Body of pancreas (tissue), 4 donors: ENCODE data around the gene IL24. TPM values are rescaled to one million over a fixed set of nuclear protein-coding genes. Genes with fewer than 3 reads are reported as not detected.
A peak's percentile ranks its signal among the peaks of the same experiment; 100 is the strongest.

Experiments
- ATAC-seq: fragments of 150-250 bp; one replicate; pipeline ENCODE4 v1.9.1; 2016
- DNase-seq, 4 donors: peaks; one replicate each; pipeline ENCODE4 v3.0.0-alpha.2; 2019
- H3K27ac ChIP-seq, 4 donors: fragments of 200-600 bp; sonication (generic); 1 replicate in 3 of 4; 2 replicates in 1 of 4; pipeline versions ENCODE4 v1.5.1 to v1.6.1; 2016 to 2019; ENCODE audit warnings: mild to moderate bottlenecking in 1 of 4, mixed read lengths in 1 of 4, moderate library complexity in 1 of 4
- H3K27me3 ChIP-seq, 2 donors: fragments of 200-600 bp; sonication (generic); one replicate each; pipeline ENCODE4 v1.6.0; 2016; ENCODE audit warnings: mild to moderate bottlenecking in 1 of 2
- H3K36me3 ChIP-seq, 2 donors: fragments of 200-600 bp; sonication (generic); replicated peaks in 1 of 2; 2 replicates each; pipeline ENCODE4 v1.5.1; 2016; ENCODE audit warnings: low read depth in 2 of 2; ENCODE audit not compliant: insufficient read depth in 1 of 2
- H3K4me1 ChIP-seq: fragments of 200-600 bp; sonication (generic); one replicate; pipeline ENCODE4 v1.6.0; 2016
- H3K4me3 ChIP-seq, 2 donors: fragments of 200-600 bp; sonication (generic); 1 replicate in 1 of 2; 2 replicates in 1 of 2; pipeline ENCODE4 v1.5.1; 2016 to 2019
- H3K9me3 ChIP-seq, 3 donors: fragments of 200-600 bp; sonication (generic); 1 replicate in 2 of 3; 2 replicates in 1 of 3; pipeline ENCODE4 v1.5.1; 2016
- POLR2A ChIP-seq, 3 donors: fragments of 450-650 bp; IDR thresholded peaks; one replicate each; pipeline ENCODE4 v1.6.1; 2016; ENCODE audit warnings: antibody characterized with exemption in 3 of 3, mild to moderate bottlenecking in 2 of 3
- WGBS, 2 donors: methylation state at CpG; one replicate each; pipeline ENCODE4 v1.1.5; 2017; 5-methylcytosine and 5-hydroxymethylcytosine counted together
- intact Hi-C: fragments of 100-400 bp; cut with DNase I; formaldehyde crosslinking; loops from one replicate; pipeline ENCODE4 v1.15.1; 2023
- total RNA-seq, 2 donors: library from RNA; depleted of rRNA; stranded (reverse); fragments of >200 nt; gene quantifications; one replicate each; pipeline ENCODE4 v1.1.0, GENCODE V29; 2016
- TF ChIP-seq, protein P1 (sequence below), 7 experiments: fragments of 450-650 bp in 4 of 7; fragments of 200-600 bp in 3 of 7; sonication (generic) in 3 of 7; IDR thresholded peaks; one replicate each; pipeline ENCODE4 v1.5.1; 2016 to 2019; ENCODE audit warnings: antibody characterized with exemption in 7 of 7

IL24 gene
- total RNA-seq, 2 donors from 2014 or later, result not detected

DNA sequence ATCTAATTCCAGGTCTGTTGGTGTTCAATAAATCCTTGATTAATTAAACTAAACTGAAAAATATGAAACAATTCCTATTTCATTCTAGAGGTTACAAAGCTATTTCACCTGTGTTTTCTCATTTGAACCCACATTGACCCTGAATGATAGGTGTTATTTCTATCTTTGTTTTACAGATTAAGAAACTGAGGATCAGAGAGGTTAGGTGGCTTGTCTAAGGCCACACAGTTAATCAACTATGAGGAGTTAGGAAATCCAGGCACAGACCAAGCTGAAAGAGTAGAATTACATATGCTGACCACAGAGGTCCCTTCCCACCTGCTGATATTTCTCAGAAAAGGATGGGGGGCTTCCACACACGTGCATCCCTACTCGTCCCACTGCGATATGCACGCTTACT lies 48.5 kb downstream of the IL24 start:
- WGBS, 2 donors, result 73 to 76% methylated on average over 4 of the region's 4 CpGs

DNA sequence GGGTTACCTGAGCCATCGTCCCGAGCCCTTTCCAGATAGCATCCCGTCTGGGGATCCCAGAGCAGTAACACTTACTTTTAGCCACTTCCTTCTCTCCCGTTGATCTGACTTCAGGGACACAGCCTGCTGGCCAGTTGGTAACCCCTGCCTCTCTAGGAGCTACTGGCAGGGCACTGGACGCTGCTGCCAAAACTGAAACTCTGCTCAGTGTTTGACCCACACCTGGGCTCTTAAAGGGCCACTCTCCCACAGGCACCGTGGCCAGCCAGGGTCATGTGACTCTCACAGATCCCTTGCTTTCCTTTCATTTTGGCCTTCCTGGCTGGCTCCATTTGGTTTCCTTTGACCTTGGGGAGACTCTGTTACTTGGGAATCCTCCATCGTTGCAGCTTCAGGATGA lies 49.0 kb downstream of the IL24 start, which contains the start of gene PIGR:
TSS of gene PIGR (minus strand) at position 206 of the 400 bp plus-strand sequence. CDS start 5,935 bp downstream, outside the sequence.
- no peaks in the 10 kb centered on the region for H3K27me3 ChIP-seq
- ATAC-seq, result peak; percentile 43
- intact Hi-C loops, result no loop called here
- TF ChIP-seq POLR2A (IDR thresholded peaks at IDR 0.05), result peak in 1 of 3 donors; percentile 21
- TF ChIP-seq, protein P1, sequence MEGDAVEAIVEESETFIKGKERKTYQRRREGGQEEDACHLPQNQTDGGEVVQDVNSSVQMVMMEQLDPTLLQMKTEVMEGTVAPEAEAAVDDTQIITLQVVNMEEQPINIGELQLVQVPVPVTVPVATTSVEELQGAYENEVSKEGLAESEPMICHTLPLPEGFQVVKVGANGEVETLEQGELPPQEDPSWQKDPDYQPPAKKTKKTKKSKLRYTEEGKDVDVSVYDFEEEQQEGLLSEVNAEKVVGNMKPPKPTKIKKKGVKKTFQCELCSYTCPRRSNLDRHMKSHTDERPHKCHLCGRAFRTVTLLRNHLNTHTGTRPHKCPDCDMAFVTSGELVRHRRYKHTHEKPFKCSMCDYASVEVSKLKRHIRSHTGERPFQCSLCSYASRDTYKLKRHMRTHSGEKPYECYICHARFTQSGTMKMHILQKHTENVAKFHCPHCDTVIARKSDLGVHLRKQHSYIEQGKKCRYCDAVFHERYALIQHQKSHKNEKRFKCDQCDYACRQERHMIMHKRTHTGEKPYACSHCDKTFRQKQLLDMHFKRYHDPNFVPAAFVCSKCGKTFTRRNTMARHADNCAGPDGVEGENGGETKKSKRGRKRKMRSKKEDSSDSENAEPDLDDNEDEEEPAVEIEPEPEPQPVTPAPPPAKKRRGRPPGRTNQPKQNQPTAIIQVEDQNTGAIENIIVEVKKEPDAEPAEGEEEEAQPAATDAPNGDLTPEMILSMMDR (IDR thresholded peaks at IDR 0.05), result no peak
- H3K27ac ChIP-seq, result peak within 1 kb of the TSS in 2 of 4 donors; percentile 37 to 58
- WGBS, 2 donors, result 16 to 17% methylated on average over 6 to 7 of the region's 7 CpGs
- H3K36me3 ChIP-seq, result no peaks in the 10 kb centered on the region
- H3K4me3 ChIP-seq, result no peak within 1 kb of the TSS
- H3K9me3 ChIP-seq, result no peaks in the 10 kb centered on the region
- peaks cover 38% of the 10 kb centered on the region for H3K4me1 ChIP-seq
- DNase-seq, result peak; percentile 30 to 56 (median 46)

More for the DNA sequence above, 48.5 kb downstream of the IL24 start:
- Histone ChIP-seq H3K27ac (peak overlapping the region in 2 of 4 donors; percentile 37 to 58), H3K4me3 (no peak overlapping the region), H3K27me3 (no peaks in the 10 kb centered on the region), H3K9me3 (no peaks in the 10 kb centered on the region), H3K4me1 (peaks cover 38% of the 10 kb centered on the region), H3K36me3 (no peaks in the 10 kb centered on the region)
- DNase-seq (no peak), ATAC-seq (no peak)
- TF ChIP-seq, protein P1 (IDR thresholded peaks at IDR 0.05), result no peak
- TF ChIP-seq POLR2A (IDR thresholded peaks at IDR 0.05), result no peak
- intact Hi-C loops, result no loop called here

DNA sequence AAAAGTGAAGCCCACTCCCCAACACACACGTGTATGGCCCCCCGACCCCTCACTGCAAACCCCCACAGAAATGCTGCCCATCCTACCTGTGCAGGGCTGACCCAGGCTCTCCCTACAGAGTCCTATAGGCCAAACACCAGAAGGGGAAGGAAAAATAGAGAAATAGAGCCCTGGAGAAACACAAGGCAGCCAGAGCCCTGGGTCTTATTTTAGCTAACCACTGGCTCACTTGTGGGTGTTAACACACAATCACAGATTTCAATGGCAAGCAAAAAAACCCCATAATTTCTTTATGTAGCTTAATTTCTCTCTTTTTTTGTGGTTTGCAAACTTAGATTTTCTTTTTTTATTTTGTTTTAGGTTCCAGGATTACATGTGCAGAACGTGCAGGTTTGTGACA lies 50.0 kb downstream of the IL24 start:
- ATAC-seq (no peak), DNase-seq (no peak)
- WGBS, 2 donors, result 77 to 92% methylated on average over 3 of the region's 3 CpGs
- Histone ChIP-seq H3K9me3 (no peaks in the 10 kb centered on the region), H3K4me1 (peaks cover 38% of the 10 kb centered on the region), H3K4me3 (no peak overlapping the region), H3K36me3 (no peaks in the 10 kb centered on the region), H3K27me3 (no peaks in the 10 kb centered on the region), H3K27ac (no peak overlapping the region)
- TF ChIP-seq, protein P1 (IDR thresholded peaks at IDR 0.05), result no peak
- TF ChIP-seq POLR2A (IDR thresholded peaks at IDR 0.05), result no peak
- intact Hi-C loops, result no loop called here

DNA sequence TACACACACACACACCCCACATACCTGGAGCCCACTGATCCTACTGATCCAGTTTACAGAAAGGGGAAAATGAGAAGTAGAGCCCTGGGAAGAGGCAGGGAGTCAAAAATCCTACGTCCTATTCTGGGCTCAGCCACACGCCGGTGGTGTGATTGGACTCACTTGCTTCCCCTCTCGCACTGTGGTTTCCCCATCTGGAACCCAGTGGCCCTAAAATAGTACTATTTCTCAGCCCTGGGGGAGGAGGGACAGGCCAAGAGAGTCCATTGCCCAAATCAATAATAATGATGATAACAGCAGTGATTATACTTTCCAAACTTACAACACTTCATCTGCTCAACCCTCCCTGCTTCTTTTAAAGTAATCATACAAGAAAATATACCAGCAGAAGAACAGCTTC lies 52.0 kb downstream of the IL24 start:
- H3K9me3 ChIP-seq, result no peaks in the 10 kb centered on the region
- no peaks in the 10 kb centered on the region for H3K27me3 ChIP-seq
- H3K36me3 ChIP-seq, result no peaks in the 10 kb centered on the region
- no peak for TF ChIP-seq POLR2A (IDR thresholded peaks at IDR 0.05)
- TF ChIP-seq, protein P1 (IDR thresholded peaks at IDR 0.05), result no peak
- peaks cover 49% of the 10 kb centered on the region for H3K4me1 ChIP-seq
- WGBS, 2 donors, result 51 to 77% methylated on average over 4 of the region's 4 CpGs
- DNase-seq, result no peak
- H3K27ac ChIP-seq, result no peak overlapping the region
- ATAC-seq, result no peak
- no peak overlapping the region for H3K4me3 ChIP-seq
- intact Hi-C loops, result no loop called here

DNA sequence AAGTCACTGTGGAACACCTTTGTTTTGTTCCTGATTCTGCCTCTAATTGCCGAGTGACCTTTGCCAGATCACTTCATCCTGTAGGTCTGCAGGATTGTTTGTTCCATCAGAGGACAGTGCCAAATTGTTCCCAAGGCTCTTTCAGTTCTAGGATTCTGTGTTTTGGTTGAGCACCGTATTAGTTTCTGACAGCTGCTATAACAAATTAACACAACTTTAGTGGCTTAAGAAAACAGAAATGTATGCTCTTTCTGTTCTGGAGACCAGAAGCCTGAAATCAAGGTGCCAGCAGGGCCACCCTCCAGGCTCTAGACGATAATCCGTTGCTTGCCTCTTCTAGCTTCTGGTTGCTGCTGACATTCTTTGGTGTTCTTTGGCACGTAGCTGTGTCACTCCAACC lies 52.4 kb downstream of the IL24 start:
- H3K9me3 ChIP-seq, result no peaks in the 10 kb centered on the region
- no peaks in the 10 kb centered on the region for H3K27me3 ChIP-seq
- peaks cover 53% of the 10 kb centered on the region for H3K4me1 ChIP-seq
- no peak overlapping the region for H3K4me3 ChIP-seq
- 80 to 85% methylated on average over 5 of the region's 5 CpGs for WGBS, 2 donors
- intact Hi-C loops, result no loop called here
- no peaks in the 10 kb centered on the region for H3K36me3 ChIP-seq
- DNase-seq (no peak), ATAC-seq (no peak)
- H3K27ac ChIP-seq, result no peak overlapping the region
- no peak for TF ChIP-seq POLR2A (IDR thresholded peaks at IDR 0.05)
- TF ChIP-seq, protein P1 (IDR thresholded peaks at IDR 0.05), result no peak
